ENCODE measurements around the gene EIF4G3.

DNA sequence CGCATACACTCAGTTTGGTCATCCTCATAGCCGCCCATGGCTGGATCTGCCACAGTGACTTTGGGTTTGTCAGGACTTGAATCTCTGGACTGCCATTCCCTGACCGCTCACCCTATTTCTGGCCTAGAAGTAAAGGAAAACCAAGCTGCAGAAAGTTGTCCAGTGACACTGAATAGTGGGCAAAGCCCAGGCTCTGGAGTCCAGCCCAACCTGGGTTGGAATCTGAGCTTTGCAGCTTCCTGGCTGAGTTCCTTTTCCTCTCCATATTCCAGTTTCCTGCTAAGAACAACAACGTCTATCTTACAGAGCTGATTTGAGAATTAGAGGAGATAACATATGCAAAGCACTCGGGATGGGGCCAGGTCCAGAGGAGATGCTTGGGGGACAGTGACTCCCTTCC lies 15.6 kb upstream of the EIF4G3 start:
- TF ChIP-seq, protein P1, sequence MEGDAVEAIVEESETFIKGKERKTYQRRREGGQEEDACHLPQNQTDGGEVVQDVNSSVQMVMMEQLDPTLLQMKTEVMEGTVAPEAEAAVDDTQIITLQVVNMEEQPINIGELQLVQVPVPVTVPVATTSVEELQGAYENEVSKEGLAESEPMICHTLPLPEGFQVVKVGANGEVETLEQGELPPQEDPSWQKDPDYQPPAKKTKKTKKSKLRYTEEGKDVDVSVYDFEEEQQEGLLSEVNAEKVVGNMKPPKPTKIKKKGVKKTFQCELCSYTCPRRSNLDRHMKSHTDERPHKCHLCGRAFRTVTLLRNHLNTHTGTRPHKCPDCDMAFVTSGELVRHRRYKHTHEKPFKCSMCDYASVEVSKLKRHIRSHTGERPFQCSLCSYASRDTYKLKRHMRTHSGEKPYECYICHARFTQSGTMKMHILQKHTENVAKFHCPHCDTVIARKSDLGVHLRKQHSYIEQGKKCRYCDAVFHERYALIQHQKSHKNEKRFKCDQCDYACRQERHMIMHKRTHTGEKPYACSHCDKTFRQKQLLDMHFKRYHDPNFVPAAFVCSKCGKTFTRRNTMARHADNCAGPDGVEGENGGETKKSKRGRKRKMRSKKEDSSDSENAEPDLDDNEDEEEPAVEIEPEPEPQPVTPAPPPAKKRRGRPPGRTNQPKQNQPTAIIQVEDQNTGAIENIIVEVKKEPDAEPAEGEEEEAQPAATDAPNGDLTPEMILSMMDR (conservative IDR thresholded peaks at IDR 0.05 in 1 of 2, IDR thresholded peaks at IDR 0.05 in 1 of 2; ENCODE audit: low read depth in 1 of 2, low read length in 2 of 2), result no peak
- TF ChIP-seq EZH2 (IDR thresholded peaks at IDR 0.05; ENCODE audit: low read length, missing control alignments), result no peak
